T-helper 1 cell (primary cell): ENCODE data around the gene DENND1C.

Source experiments
- DNase-seq, 5 donors: peaks; one replicate each; pipeline ENCODE4 v3.0.0-alpha.2; 2012 to 2020

Gene DENND1C

DNA sequence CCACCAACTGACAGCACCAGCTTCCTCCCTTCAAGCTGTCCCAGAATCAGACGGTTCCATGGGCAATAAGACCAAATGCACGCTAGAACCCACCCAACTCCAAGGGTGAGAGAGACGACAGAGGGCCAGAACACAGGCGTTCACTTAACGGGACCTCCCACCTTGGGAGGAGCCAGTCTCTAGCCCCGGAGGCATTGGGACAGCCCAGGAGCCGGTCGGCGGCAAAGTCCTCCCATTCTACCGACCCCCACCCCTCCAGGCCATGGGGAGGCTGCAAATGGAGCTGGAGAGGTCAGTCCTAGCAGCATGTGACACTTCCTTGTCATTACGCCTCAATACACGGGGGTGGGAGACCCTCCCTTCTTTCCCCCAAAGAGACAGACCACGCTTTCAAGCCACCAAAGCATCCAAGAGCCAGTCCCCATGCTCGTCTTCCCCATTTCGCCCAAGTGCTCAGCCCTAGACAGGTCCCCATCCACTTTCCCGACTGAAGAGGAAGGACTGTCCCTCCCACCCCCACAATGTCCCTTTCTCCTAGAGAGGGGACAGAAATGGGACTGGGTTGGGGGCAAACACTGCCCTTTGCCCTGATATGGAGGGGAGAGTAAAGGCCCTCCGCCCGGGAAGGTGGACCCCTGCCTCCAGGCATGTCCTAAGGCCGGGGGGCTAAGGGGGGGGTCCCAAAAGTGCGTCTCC is 57.9 kb downstream of the DENND1C start:
- DNase-seq, result peak in 1 of 5 donors; percentile 34

DNA sequence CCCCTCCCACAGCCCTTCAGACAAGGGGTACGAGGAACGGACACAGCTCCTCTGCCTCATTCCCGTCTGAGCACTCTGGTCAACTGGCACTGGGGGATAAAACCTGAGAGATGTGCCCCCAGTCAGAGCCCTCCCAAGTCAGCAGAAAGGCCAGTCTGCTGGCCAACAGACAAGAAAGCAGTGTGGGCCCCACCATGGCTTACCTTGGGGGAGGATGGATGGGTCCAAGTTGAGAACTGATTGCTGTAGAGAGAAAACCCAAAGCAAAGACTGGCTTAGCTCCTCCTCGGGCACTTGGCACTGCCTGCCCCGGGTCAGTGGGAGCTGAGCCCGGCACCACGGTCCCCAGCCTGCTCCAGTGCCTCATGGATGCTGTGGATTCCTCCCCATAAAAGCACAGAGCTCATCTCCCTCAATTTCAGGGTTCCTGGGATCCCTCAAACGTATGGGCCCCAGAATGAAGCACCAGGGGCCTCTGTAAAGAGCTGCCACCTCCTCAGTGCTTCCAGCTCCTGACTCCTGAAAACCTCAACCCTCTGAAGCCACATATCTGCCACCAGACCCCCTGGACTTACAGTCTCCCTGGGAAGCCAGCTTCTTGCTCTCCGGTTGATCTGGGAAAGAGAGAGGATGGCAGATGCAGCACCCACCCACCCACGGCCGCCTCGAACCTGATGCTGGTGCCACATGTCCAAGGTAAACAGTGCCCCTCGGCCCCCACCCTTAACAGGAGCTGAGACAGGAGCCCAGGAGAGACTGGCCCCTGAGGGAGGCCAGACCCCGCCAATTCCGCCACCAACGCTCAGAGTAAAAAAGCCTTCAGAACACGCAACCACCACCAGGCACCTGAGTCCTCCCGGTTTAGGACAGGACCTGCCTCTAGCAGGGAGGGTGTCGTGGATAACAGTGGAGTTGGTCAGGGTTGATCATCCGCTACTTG is 60.2 kb downstream of the DENND1C start:
- DNase-seq, result no peak

DNA sequence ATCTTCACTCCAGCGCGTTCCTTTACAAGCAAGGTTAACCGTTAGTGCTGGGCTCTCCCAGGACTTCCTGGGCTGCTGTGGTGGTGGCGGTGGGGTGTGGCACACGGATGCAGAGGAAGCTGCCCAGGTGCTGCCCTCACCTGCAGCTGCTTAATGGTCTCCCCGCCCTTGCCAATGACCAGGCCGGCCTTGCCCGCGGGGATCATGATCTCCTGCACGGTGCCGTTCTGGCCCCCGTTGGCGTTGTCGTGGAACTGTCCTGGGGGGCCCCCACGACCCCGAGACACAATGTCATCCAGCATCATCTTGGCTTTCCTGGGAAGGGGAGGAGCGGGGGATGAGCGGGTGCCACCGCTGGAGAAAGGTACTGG is 63.0 kb downstream of the DENND1C start:
- DNase-seq, result no peak

DNA sequence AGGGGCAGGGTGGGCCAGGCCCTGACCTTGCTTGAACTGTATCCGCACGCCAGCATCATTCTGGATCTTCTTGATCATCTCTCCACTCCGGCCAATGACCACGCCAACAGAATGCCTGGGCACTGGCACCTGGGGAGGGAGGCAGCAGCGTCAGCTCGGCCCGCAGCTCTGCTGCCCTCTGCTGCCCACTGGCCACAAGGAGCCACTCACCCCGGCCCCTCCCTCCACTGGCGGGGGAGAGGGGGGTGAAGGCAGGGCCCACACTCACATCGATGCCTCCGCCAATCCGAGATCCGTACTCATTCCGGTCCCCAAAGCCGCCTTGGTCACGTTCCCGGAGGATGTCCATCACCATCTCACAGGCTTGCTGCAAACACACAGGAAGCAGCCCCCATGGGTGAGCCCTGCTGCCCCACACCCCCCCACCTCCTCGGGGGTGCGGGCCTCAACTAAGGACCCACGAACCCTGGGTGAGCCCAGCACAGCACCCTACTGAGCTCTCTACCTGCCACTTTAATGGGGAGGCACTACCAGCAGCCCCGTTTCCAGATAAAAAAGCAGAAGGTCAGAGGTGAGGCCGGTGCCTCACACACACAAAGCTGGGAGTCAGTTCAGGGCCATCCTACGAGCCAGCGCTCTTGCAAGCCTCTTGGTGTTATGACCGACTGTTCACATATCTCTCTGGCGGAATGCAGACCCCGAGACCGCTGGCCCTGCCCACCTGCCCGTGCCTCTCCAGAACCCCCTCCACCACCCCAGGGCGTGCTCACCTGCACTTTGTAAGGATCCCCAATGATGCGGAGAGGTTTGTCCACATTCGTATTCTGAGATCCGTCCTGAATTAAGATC is 63.6 kb downstream of the DENND1C start:
- DNase-seq, result no peak
